A549 treated with AZD9567 at 1 μM for 4 hours (cell line): ENCODE results near the gene ARHGAP18. TPM values are rescaled to one million over a fixed set of nuclear protein-coding genes. Genes with fewer than 3 reads are reported as not detected.

Experiments used
- total RNA-seq: library from RNA; stranded (reverse); fragments of 200-300 nt; extraction: Qiagen RNA extraction; gene quantifications from 5 replicates; pipeline ENCODE4 v1.2.3, GENCODE V29; 2022; ENCODE audit not compliant: insufficient read depth

Gene ARHGAP18, protein sequence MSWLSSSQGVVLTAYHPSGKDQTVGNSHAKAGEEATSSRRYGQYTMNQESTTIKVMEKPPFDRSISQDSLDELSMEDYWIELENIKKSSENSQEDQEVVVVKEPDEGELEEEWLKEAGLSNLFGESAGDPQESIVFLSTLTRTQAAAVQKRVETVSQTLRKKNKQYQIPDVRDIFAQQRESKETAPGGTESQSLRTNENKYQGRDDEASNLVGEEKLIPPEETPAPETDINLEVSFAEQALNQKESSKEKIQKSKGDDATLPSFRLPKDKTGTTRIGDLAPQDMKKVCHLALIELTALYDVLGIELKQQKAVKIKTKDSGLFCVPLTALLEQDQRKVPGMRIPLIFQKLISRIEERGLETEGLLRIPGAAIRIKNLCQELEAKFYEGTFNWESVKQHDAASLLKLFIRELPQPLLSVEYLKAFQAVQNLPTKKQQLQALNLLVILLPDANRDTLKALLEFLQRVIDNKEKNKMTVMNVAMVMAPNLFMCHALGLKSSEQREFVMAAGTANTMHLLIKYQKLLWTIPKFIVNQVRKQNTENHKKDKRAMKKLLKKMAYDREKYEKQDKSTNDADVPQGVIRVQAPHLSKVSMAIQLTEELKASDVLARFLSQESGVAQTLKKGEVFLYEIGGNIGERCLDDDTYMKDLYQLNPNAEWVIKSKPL
- 3.4 to 6.3 TPM (median 4.1 TPM) in 5 replicates for total RNA-seq

DNA sequence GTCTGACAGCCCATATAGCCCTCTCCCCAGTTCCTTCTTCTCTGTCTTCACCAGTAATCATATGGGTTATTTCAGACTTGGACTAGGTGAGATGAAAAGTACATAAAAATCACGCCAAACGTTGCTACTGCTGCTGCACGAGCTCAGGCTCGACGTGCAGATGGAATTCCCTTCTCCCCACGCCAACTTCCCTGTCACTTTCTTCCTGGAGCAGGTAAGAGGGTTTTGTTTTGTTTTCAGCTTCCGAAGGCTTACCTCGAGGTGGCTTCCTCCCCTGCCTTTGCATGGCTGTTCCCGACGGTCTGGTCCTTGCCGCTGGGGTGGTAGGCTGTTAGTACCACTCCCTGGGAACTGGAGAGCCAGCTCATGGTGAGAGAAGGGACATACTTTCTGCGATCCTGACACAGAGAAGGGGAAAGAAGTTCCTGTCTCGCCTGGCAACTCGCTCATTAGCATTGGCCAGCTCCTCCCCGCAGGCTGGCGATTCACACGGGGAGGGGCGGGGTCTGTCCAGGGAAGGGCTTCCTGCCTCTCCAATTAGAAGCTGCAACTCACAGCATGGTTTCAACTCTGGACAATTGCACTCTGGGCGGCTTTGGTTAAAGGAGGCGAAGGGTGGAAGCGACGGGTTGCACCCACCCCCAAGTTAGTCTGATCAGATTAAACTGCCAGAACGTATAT is at the start of gene ARHGAP18:
TSS of gene ARHGAP18 (minus strand) at position 409 of the 681 bp plus-strand sequence. CDS start at position 368, 41 bp downstream.

Other genes with a start within 250 kb of the ARHGAP18 start
- gene TMEM244, start 151.1 kb upstream of the ARHGAP18 start, total RNA-seq, result not detected in 5 replicates